ENCODE data around the gene ENOSF1. TPM values are rescaled to one million over a fixed set of nuclear protein-coding genes. Genes with fewer than 3 reads are reported as not detected.
"Not testable (repeated sequence)": the region's sequence is repeated elsewhere in the genome, so short reads cannot be mapped to it uniquely, and the experiment has no call there.

ENOSF1 gene
- total RNA-seq, 4 donors from 2014 or later, result 77.6 to 191 (median 132) TPM

DNA sequence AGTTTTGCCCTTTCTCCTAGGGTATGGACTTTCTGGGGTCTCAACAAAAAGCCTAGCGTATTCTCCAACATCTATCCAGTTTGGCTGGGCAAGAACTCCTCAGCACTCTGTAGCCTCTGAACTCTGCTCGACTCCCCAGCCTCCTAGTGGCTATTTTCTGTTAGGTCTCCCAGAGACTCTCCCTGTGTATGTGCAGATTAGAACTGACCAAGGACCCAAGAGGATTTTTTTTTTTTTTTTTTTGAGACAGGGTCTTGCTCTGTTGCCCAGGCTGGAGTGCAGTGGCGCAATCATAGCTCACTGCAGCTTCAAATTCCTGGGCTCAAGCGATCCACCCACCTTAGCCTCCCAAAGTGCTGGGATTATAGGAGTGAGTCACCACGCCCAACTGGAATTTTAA, 17.7 kb upstream of the ENOSF1 start:
- DNase-seq, H3K9me3 ChIP-seq, H3K4me3 ChIP-seq, H3K27me3 ChIP-seq, H3K27ac ChIP-seq, H3K4me1 ChIP-seq: not testable (repeated sequence)
- TF ChIP-seq, protein P1, sequence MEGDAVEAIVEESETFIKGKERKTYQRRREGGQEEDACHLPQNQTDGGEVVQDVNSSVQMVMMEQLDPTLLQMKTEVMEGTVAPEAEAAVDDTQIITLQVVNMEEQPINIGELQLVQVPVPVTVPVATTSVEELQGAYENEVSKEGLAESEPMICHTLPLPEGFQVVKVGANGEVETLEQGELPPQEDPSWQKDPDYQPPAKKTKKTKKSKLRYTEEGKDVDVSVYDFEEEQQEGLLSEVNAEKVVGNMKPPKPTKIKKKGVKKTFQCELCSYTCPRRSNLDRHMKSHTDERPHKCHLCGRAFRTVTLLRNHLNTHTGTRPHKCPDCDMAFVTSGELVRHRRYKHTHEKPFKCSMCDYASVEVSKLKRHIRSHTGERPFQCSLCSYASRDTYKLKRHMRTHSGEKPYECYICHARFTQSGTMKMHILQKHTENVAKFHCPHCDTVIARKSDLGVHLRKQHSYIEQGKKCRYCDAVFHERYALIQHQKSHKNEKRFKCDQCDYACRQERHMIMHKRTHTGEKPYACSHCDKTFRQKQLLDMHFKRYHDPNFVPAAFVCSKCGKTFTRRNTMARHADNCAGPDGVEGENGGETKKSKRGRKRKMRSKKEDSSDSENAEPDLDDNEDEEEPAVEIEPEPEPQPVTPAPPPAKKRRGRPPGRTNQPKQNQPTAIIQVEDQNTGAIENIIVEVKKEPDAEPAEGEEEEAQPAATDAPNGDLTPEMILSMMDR (IDR thresholded peaks at IDR 0.05), result peak in 2 of 6 experiments; percentile 18 to 19
- H3K36me3 ChIP-seq, result peaks cover 0 to 15% (median 0%) of the 10 kb centered on the region in 3 donors

DNA sequence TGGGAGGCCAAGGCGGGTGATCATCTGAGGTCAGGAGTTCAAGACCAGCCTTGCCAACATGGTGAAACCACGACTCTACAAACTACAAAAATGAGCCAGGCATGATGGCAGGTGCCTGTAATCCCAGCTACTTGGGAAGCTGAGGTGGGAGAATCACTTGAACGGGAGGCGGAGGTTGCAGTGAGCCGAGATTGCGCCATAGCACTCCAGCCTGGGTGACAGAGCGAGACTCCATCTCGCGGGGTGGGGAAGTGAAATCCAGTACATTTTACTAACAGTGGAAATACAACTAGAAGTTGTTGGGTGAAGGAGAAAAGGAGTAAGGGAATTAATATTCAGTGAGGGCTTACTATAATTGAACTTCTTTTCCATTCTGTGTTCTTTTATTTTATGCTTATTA, 13.2 kb upstream of the ENOSF1 start:
- no peaks in the 10 kb centered on the region for H3K4me1 ChIP-seq

DNA sequence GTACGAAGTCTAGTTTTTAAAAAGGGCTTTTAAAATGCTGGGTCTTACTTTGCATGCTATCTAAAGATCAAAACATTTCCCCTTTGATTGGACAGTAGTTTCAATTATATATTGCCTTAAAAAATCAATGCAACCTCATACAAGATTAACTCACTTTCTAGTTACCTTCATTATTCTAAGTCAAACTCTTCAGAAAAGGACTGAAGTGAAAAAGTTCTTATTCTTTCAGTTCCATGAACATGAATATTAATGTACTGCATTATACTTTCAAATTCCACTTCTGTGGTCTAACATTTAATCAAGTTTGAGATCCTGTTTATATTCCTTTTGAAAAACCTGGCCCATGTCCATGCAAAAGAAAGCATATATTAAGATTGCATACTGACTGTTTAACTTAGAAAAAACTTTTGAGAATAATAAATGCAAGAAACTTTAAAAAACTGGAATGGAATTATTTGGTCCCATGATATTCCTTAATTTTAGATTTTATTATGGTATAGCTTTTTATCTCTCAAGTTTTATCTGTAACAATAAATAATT, 11.2 kb upstream of the ENOSF1 start:
- no peaks in the 10 kb centered on the region for H3K27me3 ChIP-seq
- H3K36me3 ChIP-seq, result peaks cover 0 to 7% (median 0%) of the 10 kb centered on the region in 3 donors
- no peak for DNase-seq
- H3K27ac ChIP-seq, result no peak overlapping the region
- no peaks in the 10 kb centered on the region for H3K4me1 ChIP-seq
- no peaks in the 10 kb centered on the region for H3K9me3 ChIP-seq
- TF ChIP-seq, protein P1 (IDR thresholded peaks at IDR 0.05), result no peak
- TF ChIP-seq POLR2A (IDR thresholded peaks at IDR 0.05), result no peak
- no peak overlapping the region for H3K4me3 ChIP-seq

More for the DNA sequence above, 13.2 kb upstream of the ENOSF1 start:
- no peak overlapping the region for H3K27ac ChIP-seq
- DNase-seq, result no peak
- TF ChIP-seq, protein P1 (IDR thresholded peaks at IDR 0.05), result no peak
- TF ChIP-seq POLR2A (IDR thresholded peaks at IDR 0.05), result no peak
- peaks cover 0 to 7% (median 0%) of the 10 kb centered on the region in 3 donors for H3K36me3 ChIP-seq
- no peaks in the 10 kb centered on the region for H3K27me3 ChIP-seq
- no peaks in the 10 kb centered on the region for H3K9me3 ChIP-seq
- no peak overlapping the region for H3K4me3 ChIP-seq

DNA sequence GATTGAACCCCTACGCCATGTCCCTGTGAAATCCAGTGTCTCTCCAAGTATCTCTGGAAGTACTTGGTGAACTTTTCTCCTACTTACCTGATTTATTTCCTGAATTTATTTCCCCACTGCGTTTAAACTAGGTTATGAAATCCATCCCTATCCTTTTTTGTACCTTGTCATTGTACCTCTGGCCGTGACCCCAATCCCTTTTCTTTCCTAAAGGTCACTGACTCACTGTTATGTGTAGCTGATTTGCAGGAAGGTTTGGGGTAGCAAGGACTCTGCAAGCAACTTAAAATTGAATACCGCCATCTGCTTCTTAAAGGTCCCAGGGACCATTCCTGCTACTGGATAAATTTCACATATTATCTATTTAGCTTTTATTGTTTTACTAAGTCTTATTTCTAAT, 4.6 kb upstream of the ENOSF1 start:
- no peaks in the 10 kb centered on the region for H3K36me3 ChIP-seq
- no peaks in the 10 kb centered on the region for H3K27me3 ChIP-seq
- no peak overlapping the region for H3K4me3 ChIP-seq
- H3K4me1 ChIP-seq, result no peaks in the 10 kb centered on the region
- no peaks in the 10 kb centered on the region for H3K9me3 ChIP-seq
- no peak for DNase-seq
- TF ChIP-seq POLR2A (IDR thresholded peaks at IDR 0.05), result no peak
- TF ChIP-seq, protein P1 (IDR thresholded peaks at IDR 0.05), result no peak
- no peak overlapping the region for H3K27ac ChIP-seq

DNA sequence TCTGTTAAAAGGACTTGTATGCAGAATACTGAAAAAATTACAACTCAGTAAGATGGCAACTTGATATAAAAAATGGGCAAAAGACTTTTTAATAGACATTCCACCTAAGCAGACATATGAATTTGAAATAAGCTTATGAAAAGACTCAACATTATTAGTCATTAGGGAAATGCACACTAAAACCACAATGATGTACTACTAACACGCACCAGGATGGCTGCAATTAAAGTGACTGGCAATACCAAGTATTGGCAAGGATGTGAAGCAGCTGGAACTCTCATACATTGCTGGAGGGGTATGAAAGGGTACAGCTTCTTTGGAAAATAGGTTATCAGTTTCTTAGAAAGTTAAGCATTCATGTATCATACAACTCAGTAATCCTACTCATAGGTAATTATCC, 3.2 kb upstream of the ENOSF1 start:
- H3K4me1 ChIP-seq, result peaks cover 0 to 9% (median 0%) of the 10 kb centered on the region in 4 donors
- H3K36me3 ChIP-seq, result no peaks in the 10 kb centered on the region
- H3K9me3 ChIP-seq, result no peaks in the 10 kb centered on the region
- H3K27me3 ChIP-seq, result no peaks in the 10 kb centered on the region
- no peak overlapping the region for H3K4me3 ChIP-seq
- no peak overlapping the region for H3K27ac ChIP-seq
- DNase-seq, result no peak
- no peak for TF ChIP-seq POLR2A (IDR thresholded peaks at IDR 0.05)
- TF ChIP-seq, protein P1 (IDR thresholded peaks at IDR 0.05), result no peak

DNA sequence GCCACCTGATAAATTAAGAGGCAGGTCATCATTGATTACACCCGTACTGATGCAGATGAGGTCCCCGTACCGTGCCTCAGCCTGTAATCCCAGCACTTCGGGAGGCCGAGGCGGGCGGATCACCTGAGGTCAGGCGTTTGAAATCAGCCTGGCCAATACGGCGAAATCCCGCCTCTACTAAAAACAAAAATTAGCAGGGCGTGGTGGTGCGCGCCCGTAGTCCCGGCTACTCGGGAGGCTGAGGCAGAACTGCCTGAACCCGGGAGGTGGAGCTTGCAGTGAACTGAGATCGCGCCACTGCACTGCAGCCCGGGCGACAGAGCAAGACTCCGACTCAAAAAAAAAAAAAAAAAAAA, 683 bp upstream of the ENOSF1 start:
- DNase-seq, result no peak
- TF ChIP-seq, protein P1 (IDR thresholded peaks at IDR 0.05), result no peak
- no peak for TF ChIP-seq POLR2A (IDR thresholded peaks at IDR 0.05)
- Histone ChIP-seq H3K27ac (peak overlapping the region in 3 of 4 donors; percentile 64 to 83 (median 80)), H3K9me3 (no peaks in the 10 kb centered on the region), H3K27me3 (no peaks in the 10 kb centered on the region), H3K4me3 (peak overlapping the region; percentile 47 to 71 (median 53)), H3K36me3 (no peaks in the 10 kb centered on the region), H3K4me1 (peaks cover 0 to 17% (median 0%) of the 10 kb centered on the region in 4 donors)

Data from Peyer's patch (tissue), 4 donors.